Pancreas (tissue), 10 donors: Measurements from ENCODE around the gene KIAA0930. TPM values are rescaled to one million over a fixed set of nuclear protein-coding genes. Genes with fewer than 3 reads are reported as not detected.
A peak's percentile ranks its signal among the peaks of the same experiment; 100 is the strongest.

ENCODE experiments used
- ATAC-seq, 4 donors: fragments of 200-7000 bp; cut with Tn5 transposase; one replicate each; pipeline versions ENCODE4 v1.8.0 to v1.9.1; 2020; ENCODE audit warnings: mild to moderate bottlenecking in 4 of 4, moderate library complexity in 4 of 4
- DNase-seq, 6 donors: peaks; one replicate each; pipeline ENCODE4 v3.0.0-alpha.2; 2020
- FAIRE-seq: peaks from 2 replicates; lab custom pipeline; 2012; peaks lifted over from hg19 to GRCh38; lab: Jason Lieb, UNC
- H3K27ac ChIP-seq, 4 donors: fragments of 200-600 bp; sonication (generic); 1 replicate in 3 of 4; 2 replicates in 1 of 4; pipeline versions ENCODE4 v1.5.0 to v1.8.0; 2020
- H3K27me3 ChIP-seq, 4 donors: fragments of 200-600 bp; one replicate each; pipeline ENCODE4 v1.8.0; 2021
- H3K36me3 ChIP-seq, 3 donors: fragments of 200-600 bp; sonication (generic) in 1 of 3; one replicate each; pipeline versions ENCODE4 v1.5.0 to v1.8.0; 2020 to 2021
- H3K4me1 ChIP-seq, 3 donors: fragments of 200-600 bp; one replicate each; pipeline ENCODE4 v1.8.0; 2021
- H3K4me3 ChIP-seq, 4 donors: fragments of 200-600 bp; sonication (generic) in 2 of 4; one replicate each; pipeline versions ENCODE4 v1.5.0 to v1.8.0; 2020 to 2021
- H3K9me3 ChIP-seq, 4 donors: fragments of 200-600 bp; one replicate each; pipeline ENCODE4 v1.8.0; 2021
- CTCF ChIP-seq, 4 donors: fragments of 200-600 bp; sonication (generic) in 3 of 4; IDR thresholded peaks; one replicate each; pipeline versions ENCODE4 v1.5.0 to v1.8.0; 2021; ENCODE audit warnings: antibody characterized with exemption in 4 of 4
- WGBS, 2 donors: extraction: QIAGEN DNeasy Blood & Tissue Kit; methylation state at CpG; one replicate each; pipeline ENCODE4 v1.1.7; 2013; 5-methylcytosine and 5-hydroxymethylcytosine counted together
- intact Hi-C, 3 donors: fragments of 100-400 bp; cut with DNase I; formaldehyde crosslinking; loops; one replicate each; pipeline versions ENCODE4 v1.11.1 to v1.14.2; 2022
- polyA plus RNA-seq, 2 donors: library from polyadenylated mRNA; stranded (reverse); fragments of 200-250 nt; gene quantifications; one replicate each; pipeline ENCODE4 v1.2.3, GENCODE V29; 2013
- total RNA-seq, 6 donors: library from RNA; stranded (reverse); fragmentation: NEBNext Ultra II Directional in 4 of 6; extraction: Animal tissue kit (Norgen Biotek cat#: 25700) in 4 of 6; gene quantifications; one replicate each; pipeline versions ENCODE4 v1.2.1 to v1.2.4, GENCODE V29; 2021 to 2023
- donor health status: healthy with polysubstance abuse.
- donor health status: DM: no; HTN: no; CAD: no; lungs with moderate emphysema.
- donor health status: DM: no; HTN: no; CAD: no.
- donor health status: control.
- donor health status: control.
- donor health status: Bipolar disorder and iron deficiency.
- donor health status: DM: yes; HTN: yes; CAD: no.
- donor health status: DM: no; HTN: no; CAD: no.
- donor health status: DM: no; HTN: no; CAD: no.
- donor health status: DM: yes; HTN: yes; CAD: no.

The KIAA0930 gene
- total RNA-seq: 10 to 100 TPM; 14.6 to 36.8 (median 24.1) TPM
- polyA plus RNA-seq: 10 to 100 TPM; 18.1 TPM

GRCh38 chr22:45240810-45241631 is at the start of gene KIAA0930:
TSS of gene KIAA0930 (minus strand) at chr22:45240894. CDS start at chr22:45240703, 191 bp downstream.
- no peak for FAIRE-seq
- peak; percentile 73 to 93 (median 86) for DNase-seq
- peak; percentile 53 to 71 (median 70) for ATAC-seq
- H3K27me3 ChIP-seq: no peaks in the 10 kb centered on the region
- H3K9me3 ChIP-seq: no peaks in the 10 kb centered on the region
- no peaks in the 10 kb centered on the region for H3K36me3 ChIP-seq
- TF ChIP-seq CTCF (IDR thresholded peaks at IDR 0.05): no peak
- intact Hi-C loops: no loop called here
- peaks cover 11 to 17% (median 17%) of the 10 kb centered on the region in 3 donors for H3K4me1 ChIP-seq
- H3K4me3 ChIP-seq: peak within 1 kb of the TSS; percentile 44 to 71 (median 62)
- peak within 1 kb of the TSS in 2 of 4 donors; percentile 51 to 56 for H3K27ac ChIP-seq
- 12 to 42% methylated on average over 18 to 59 of the region's 66 CpGs for WGBS, 2 donors

- Histone ChIP-seq H3K27ac (no peak overlapping the region), H3K4me3 (no peak overlapping the region), H3K4me1 (peaks cover 0 to 3% (median 0%) of the 10 kb centered on the region in 3 donors), H3K9me3 (no peaks in the 10 kb centered on the region), H3K36me3 (no peaks in the 10 kb centered on the region), H3K27me3 (no peaks in the 10 kb centered on the region)
- WGBS, 2 donors: 69 to 73% methylated on average over 12 of the region's 12 CpGs
- no peak for DNase-seq
- no peak for FAIRE-seq
- intact Hi-C loops: no loop called here
- ATAC-seq: no peak
- TF ChIP-seq CTCF (IDR thresholded peaks at IDR 0.05): no peak
Observed at GRCh38 chr22:45286854-45287551, 46.3 kb upstream of the KIAA0930 start.

GRCh38 chr22:45285263-45286058 is 44.8 kb upstream of the KIAA0930 start:
- DNase-seq: no peak
- no peak for FAIRE-seq
- no peak for TF ChIP-seq CTCF (IDR thresholded peaks at IDR 0.05)
- Histone ChIP-seq H3K9me3 (no peaks in the 10 kb centered on the region), H3K4me1 (peaks cover 0 to 3% (median 0%) of the 10 kb centered on the region in 3 donors), H3K27me3 (no peaks in the 10 kb centered on the region), H3K36me3 (no peaks in the 10 kb centered on the region), H3K4me3 (peak overlapping the region in 1 of 4 donors; percentile 34), H3K27ac (no peak overlapping the region)
- 71 to 72% methylated on average over 16 of the region's 16 CpGs for WGBS, 2 donors
- intact Hi-C loops: no loop called here
- peak in 2 of 4 donors; percentile 3 to 4 for ATAC-seq

GRCh38 chr22:45284705-45285262 is 44.1 kb upstream of the KIAA0930 start, which contains the start of gene UPK3A:
TSS of gene UPK3A (plus strand) at chr22:45284949. CDS start at chr22:45285014, 65 bp downstream.
- H3K9me3 ChIP-seq: no peaks in the 10 kb centered on the region
- intact Hi-C loops: no loop called here
- TF ChIP-seq CTCF (IDR thresholded peaks at IDR 0.05): no peak
- peak; percentile 72 to 93 (median 84) for DNase-seq
- WGBS, 2 donors: 2 to 5% methylated on average over 29 to 46 of the region's 46 CpGs
- H3K36me3 ChIP-seq: no peaks in the 10 kb centered on the region
- FAIRE-seq: no peak
- no peak within 1 kb of the TSS for H3K27ac ChIP-seq
- peak; percentile 97 to 99 (median 98) for ATAC-seq
- H3K4me3 ChIP-seq: peak within 1 kb of the TSS in 2 of 4 donors; percentile 31 to 34
- H3K27me3 ChIP-seq: no peaks in the 10 kb centered on the region
- peaks cover 0 to 3% (median 0%) of the 10 kb centered on the region in 3 donors for H3K4me1 ChIP-seq
